PFSK-1 (cell line): ENCODE data around the gene REEP5.

Source experiments
- SIN3A ChIP-seq: IDR thresholded peaks from 2 replicates; pipeline ENCODE4 v1.6.1; 2012; ENCODE audit warnings: mild to moderate bottlenecking, low read length, moderate library complexity, borderline replicate concordance; ENCODE audit not compliant: insufficient read depth
- TAF1 ChIP-seq: IDR thresholded peaks from 2 replicates; pipeline ENCODE4 v1.6.1; 2012; ENCODE audit warnings: low read length, control low read depth, borderline replicate concordance; ENCODE audit not compliant: insufficient read depth

- TF ChIP-seq TAF1 (no peak), SIN3A (no peak)
Observed at GRCh38 chr5:112907166-112907631, 14.8 kb downstream of the REEP5 start.
